Colonic mucosa (tissue), 4 donors: ENCODE measurements around the gene PFN2. TPM values are rescaled to one million over a fixed set of nuclear protein-coding genes. Genes with fewer than 3 reads are reported as not detected.

ENCODE experiments used
- DNase-seq: peaks from one replicate; pipeline ENCODE4 v3.0.0-alpha.2; 2020
- H3K27ac ChIP-seq: fragments of 200-600 bp; one replicate; pipeline ENCODE4 v1.8.0; 2021
- H3K27me3 ChIP-seq: fragments of 200-600 bp; one replicate; pipeline ENCODE4 v1.8.0; 2021
- H3K36me3 ChIP-seq: fragments of 200-600 bp; one replicate; pipeline ENCODE4 v1.8.0; 2021
- H3K4me1 ChIP-seq: fragments of 200-600 bp; one replicate; pipeline ENCODE4 v1.8.0; 2021; ENCODE audit warnings: mild to moderate bottlenecking
- H3K4me3 ChIP-seq: fragments of 200-600 bp; one replicate; pipeline ENCODE4 v1.8.0; 2021
- H3K9ac ChIP-seq, 2 donors: one replicate each; pipeline ENCODE4 v1.7.0; 2013; ENCODE audit warnings: control low read depth in 2 of 2, low read depth in 2 of 2, low read length in 2 of 2
- H3K9me3 ChIP-seq: fragments of 200-600 bp; one replicate; pipeline ENCODE4 v1.8.0; 2021
- intact Hi-C: fragments of 100-400 bp; cut with DNase I; formaldehyde crosslinking; loops from one replicate; pipeline ENCODE4 v1.14.1; 2022
- total RNA-seq, 2 donors: library from RNA; stranded (reverse); fragmentation: NEBNext Ultra II Directional in 1 of 2; extraction: Animal tissue kit (Norgen Biotek cat#: 25700) in 1 of 2; gene quantifications; one replicate each; pipeline ENCODE4 v1.2.1, GENCODE V29; 2021
- TF ChIP-seq, protein P1 (sequence below): fragments of 200-600 bp; IDR thresholded peaks from one replicate; pipeline ENCODE4 v1.8.0; 2022; ENCODE audit warnings: antibody characterized with exemption, mild to moderate bottlenecking
- donor health status: healthy.
- donor health status: DM: no; HTN: no; CAD: no.
- donor health status: DM: no; HTN: no; CAD: no.

PFN2 gene
- total RNA-seq, 2 donors from 2014 or later, result 35.7 to 40.3 TPM

GRCh38 chr3:149933858-149934257 lies 36.8 kb downstream of the PFN2 start:
- Histone ChIP-seq H3K9ac (no peak overlapping the region), H3K36me3 (no peaks in the 10 kb centered on the region), H3K27ac (no peak overlapping the region), H3K27me3 (no peaks in the 10 kb centered on the region), H3K9me3 (no peaks in the 10 kb centered on the region), H3K4me1 (no peaks in the 10 kb centered on the region), H3K4me3 (no peak overlapping the region)
- intact Hi-C loops, result no loop called here
- DNase-seq, result no peak
- TF ChIP-seq, protein P1, sequence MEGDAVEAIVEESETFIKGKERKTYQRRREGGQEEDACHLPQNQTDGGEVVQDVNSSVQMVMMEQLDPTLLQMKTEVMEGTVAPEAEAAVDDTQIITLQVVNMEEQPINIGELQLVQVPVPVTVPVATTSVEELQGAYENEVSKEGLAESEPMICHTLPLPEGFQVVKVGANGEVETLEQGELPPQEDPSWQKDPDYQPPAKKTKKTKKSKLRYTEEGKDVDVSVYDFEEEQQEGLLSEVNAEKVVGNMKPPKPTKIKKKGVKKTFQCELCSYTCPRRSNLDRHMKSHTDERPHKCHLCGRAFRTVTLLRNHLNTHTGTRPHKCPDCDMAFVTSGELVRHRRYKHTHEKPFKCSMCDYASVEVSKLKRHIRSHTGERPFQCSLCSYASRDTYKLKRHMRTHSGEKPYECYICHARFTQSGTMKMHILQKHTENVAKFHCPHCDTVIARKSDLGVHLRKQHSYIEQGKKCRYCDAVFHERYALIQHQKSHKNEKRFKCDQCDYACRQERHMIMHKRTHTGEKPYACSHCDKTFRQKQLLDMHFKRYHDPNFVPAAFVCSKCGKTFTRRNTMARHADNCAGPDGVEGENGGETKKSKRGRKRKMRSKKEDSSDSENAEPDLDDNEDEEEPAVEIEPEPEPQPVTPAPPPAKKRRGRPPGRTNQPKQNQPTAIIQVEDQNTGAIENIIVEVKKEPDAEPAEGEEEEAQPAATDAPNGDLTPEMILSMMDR, result no peak

DNA sequence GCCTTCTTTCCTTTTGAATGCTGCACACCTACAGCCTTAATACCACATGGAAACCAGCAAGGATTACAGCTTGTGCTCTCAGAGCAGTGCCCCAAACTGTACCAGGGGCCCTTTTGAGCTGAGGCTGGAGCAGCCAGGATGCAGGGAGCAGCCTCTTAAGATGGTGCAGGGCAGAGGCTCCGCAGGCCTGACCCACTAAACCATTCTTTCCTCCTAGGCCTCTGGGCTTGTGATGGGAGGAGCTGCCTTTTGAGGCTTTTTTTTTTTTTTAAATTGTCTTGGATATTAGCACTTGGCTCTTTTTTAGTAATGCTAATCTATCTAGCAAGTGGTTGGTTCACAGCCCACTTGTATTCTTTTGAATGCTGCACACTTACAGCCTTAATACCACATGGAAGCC lies 37.7 kb downstream of the PFN2 start:
- intact Hi-C loops, result no loop called here
- TF ChIP-seq, protein P1, result no peak

DNA sequence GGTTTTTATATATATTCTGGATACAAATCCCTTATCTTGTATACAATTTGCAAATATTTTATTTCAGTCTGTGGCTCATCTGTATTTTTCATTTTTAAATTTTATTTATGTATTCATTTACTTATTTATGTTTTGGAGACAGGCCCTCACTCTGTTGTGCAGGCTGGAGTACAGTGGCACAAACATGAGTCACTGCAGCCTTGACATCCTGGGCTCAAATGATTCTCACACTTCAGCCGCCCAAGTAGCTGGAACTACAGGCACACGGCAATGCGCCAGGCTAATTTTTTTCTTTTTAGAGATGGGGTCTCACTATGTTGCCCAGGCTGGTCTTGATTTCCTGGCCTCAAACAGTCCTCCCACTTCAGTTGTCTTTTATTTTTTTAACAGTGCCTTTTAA lies 50.6 kb downstream of the PFN2 start:
- no peaks in the 10 kb centered on the region for H3K4me1 ChIP-seq
- TF ChIP-seq, protein P1, result no peak
- H3K27ac ChIP-seq, result no peak overlapping the region
- H3K36me3 ChIP-seq, result no peaks in the 10 kb centered on the region
- intact Hi-C loops, result no loop called here
- H3K9ac ChIP-seq, result no peak overlapping the region
- no peaks in the 10 kb centered on the region for H3K9me3 ChIP-seq
- no peak for DNase-seq
- no peaks in the 10 kb centered on the region for H3K27me3 ChIP-seq
- H3K4me3 ChIP-seq, result no peak overlapping the region

More for the DNA sequence above, 37.7 kb downstream of the PFN2 start:
- no peak overlapping the region for H3K4me3 ChIP-seq
- H3K27ac ChIP-seq, result no peak overlapping the region
- H3K4me1 ChIP-seq, result no peaks in the 10 kb centered on the region
- DNase-seq, result no peak
- no peaks in the 10 kb centered on the region for H3K9me3 ChIP-seq
- no peak overlapping the region for H3K9ac ChIP-seq
- H3K36me3 ChIP-seq, result no peaks in the 10 kb centered on the region
- H3K27me3 ChIP-seq, result no peaks in the 10 kb centered on the region

GRCh38 chr3:149919509-149919908 lies 51.2 kb downstream of the PFN2 start:
- intact Hi-C loops, result no loop called here
- Histone ChIP-seq H3K27me3 (no peaks in the 10 kb centered on the region), H3K4me3 (no peak overlapping the region)

DNA sequence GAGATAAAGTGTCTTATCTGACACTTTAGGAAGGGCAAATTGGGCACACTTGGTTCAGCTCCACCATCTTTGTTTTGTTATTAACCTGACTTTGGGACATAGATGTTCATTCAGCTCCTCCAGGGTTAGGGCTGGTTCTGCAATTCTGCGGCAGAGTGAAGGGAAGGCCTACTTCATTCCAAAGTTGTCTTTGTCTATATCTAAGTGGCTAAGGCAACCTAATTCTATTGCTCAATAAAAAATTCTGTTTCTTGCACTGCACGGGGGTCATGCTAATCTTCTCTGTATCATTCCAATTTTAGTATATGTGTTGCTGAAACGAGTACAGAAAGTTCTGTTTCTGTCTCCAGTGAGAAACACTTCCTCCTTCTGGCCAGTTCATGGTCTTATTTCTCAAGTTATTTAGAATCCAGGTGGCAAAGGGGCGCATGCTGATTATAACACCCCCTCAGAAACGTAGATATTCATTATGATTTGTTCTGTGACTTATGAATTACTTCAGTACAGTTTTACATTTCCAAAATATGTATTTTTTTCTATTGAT lies 53.5 kb downstream of the PFN2 start:
- H3K36me3 ChIP-seq, result no peaks in the 10 kb centered on the region
- no peaks in the 10 kb centered on the region for H3K27me3 ChIP-seq
- no peak for DNase-seq
- no peaks in the 10 kb centered on the region for H3K9me3 ChIP-seq
- TF ChIP-seq, protein P1, result no peak
- no peak overlapping the region for H3K9ac ChIP-seq
- H3K4me3 ChIP-seq, result no peak overlapping the region
- no peak overlapping the region for H3K27ac ChIP-seq
- intact Hi-C loops, result no loop called here
- H3K4me1 ChIP-seq, result no peaks in the 10 kb centered on the region

More at GRCh38 chr3:149919509-149919908, 51.2 kb downstream of the PFN2 start:
- no peak for DNase-seq
- Histone ChIP-seq H3K36me3 (no peaks in the 10 kb centered on the region), H3K27ac (no peak overlapping the region), H3K9ac (no peak overlapping the region), H3K4me1 (no peaks in the 10 kb centered on the region), H3K9me3 (no peaks in the 10 kb centered on the region)
- TF ChIP-seq, protein P1, result no peak

Other genes with a start within 250 kb of the PFN2 start
- gene COMMD2, start 218.4 kb downstream of the PFN2 start, total RNA-seq, result 10 to 100 TPM; 22.5 to 30.7 TPM
- not detected for gene ANKUB1, start 178.3 kb downstream of the PFN2 start, total RNA-seq
- 10 to 100 TPM; 41.3 to 49.1 TPM for gene RNF13, start 157.7 kb downstream of the PFN2 start, total RNA-seq